ENCODE measurements around the gene MBD3.

MBD3 gene

GRCh38 chr19:1572795-1573194, 19.9 kb downstream of the MBD3 start:
- Histone ChIP-seq H3K27ac (ENCODE audit: low read depth, low read length) (no peak overlapping the region), H3K4me1 (ENCODE audit: control insufficient read depth, insufficient read depth, low read length) (peaks cover 3% of the 10 kb centered on the region), H3K36me3 (ENCODE audit: control insufficient read depth, insufficient read depth, low read length) (peaks cover 8% of the 10 kb centered on the region), H3K4me3 (ENCODE audit: low read length) (no peak overlapping the region), H3K27me3 (ENCODE audit: control insufficient read depth, insufficient read depth, low read length) (no peaks in the 10 kb centered on the region), H3K9ac (ENCODE audit: low read length) (no peak overlapping the region)

- no peak overlapping the region for H3K27ac ChIP-seq (ENCODE audit: low read depth, low read length)
- H3K27me3 ChIP-seq (ENCODE audit: control insufficient read depth, insufficient read depth, low read length) = no peaks in the 10 kb centered on the region
- H3K4me3 ChIP-seq (ENCODE audit: low read length) = no peak overlapping the region
- H3K9ac ChIP-seq (ENCODE audit: low read length) = no peak overlapping the region
- peaks cover 3% of the 10 kb centered on the region for H3K4me1 ChIP-seq (ENCODE audit: control insufficient read depth, insufficient read depth, low read length)
- no peaks in the 10 kb centered on the region for H3K36me3 ChIP-seq (ENCODE audit: control insufficient read depth, insufficient read depth, low read length)
Measured at GRCh38 chr19:1571358-1571757, 21.3 kb downstream of the MBD3 start.

GRCh38 chr19:1570836-1571235, 21.8 kb downstream of the MBD3 start:
- Histone ChIP-seq H3K9ac (ENCODE audit: low read length) (no peak overlapping the region), H3K27ac (ENCODE audit: low read depth, low read length) (no peak overlapping the region), H3K4me1 (ENCODE audit: control insufficient read depth, insufficient read depth, low read length) (peaks cover 7% of the 10 kb centered on the region), H3K27me3 (ENCODE audit: control insufficient read depth, insufficient read depth, low read length) (no peaks in the 10 kb centered on the region), H3K4me3 (ENCODE audit: low read length) (no peak overlapping the region), H3K36me3 (ENCODE audit: control insufficient read depth, insufficient read depth, low read length) (no peaks in the 10 kb centered on the region)

GRCh38 chr19:1569997-1570396, 22.7 kb downstream of the MBD3 start:
- Histone ChIP-seq H3K4me1 (ENCODE audit: control insufficient read depth, insufficient read depth, low read length) (peaks cover 10% of the 10 kb centered on the region), H3K27ac (ENCODE audit: low read depth, low read length) (no peak overlapping the region), H3K36me3 (ENCODE audit: control insufficient read depth, insufficient read depth, low read length) (no peaks in the 10 kb centered on the region), H3K9ac (ENCODE audit: low read length) (no peak overlapping the region), H3K27me3 (ENCODE audit: control insufficient read depth, insufficient read depth, low read length) (no peaks in the 10 kb centered on the region), H3K4me3 (ENCODE audit: low read length) (no peak overlapping the region)

- Histone ChIP-seq H3K36me3 (ENCODE audit: control insufficient read depth, insufficient read depth, low read length) (no peaks in the 10 kb centered on the region), H3K9ac (ENCODE audit: low read length) (no peak within 1 kb of the TSS), H3K27ac (ENCODE audit: low read depth, low read length) (peak within 1 kb of the TSS; percentile 93), H3K27me3 (ENCODE audit: control insufficient read depth, insufficient read depth, low read length) (no peaks in the 10 kb centered on the region), H3K4me1 (ENCODE audit: control insufficient read depth, insufficient read depth, low read length) (peaks cover 10% of the 10 kb centered on the region), H3K4me3 (ENCODE audit: low read length) (peak within 1 kb of the TSS; percentile 68)
Measured at GRCh38 chr19:1568320-1569019, 24.2 kb downstream of the MBD3 start, which contains the start of gene MEX3D. TSS of gene MEX3D (minus strand) at chr19:1568325. CDS start at chr19:1568058, 267 bp downstream.

- Histone ChIP-seq H3K4me1 (ENCODE audit: control insufficient read depth, insufficient read depth, low read length) (peaks cover 10% of the 10 kb centered on the region), H3K9ac (ENCODE audit: low read length) (no peak overlapping the region)
Measured at GRCh38 chr19:1567848-1568227, 24.8 kb downstream of the MBD3 start.

GRCh38 chr19:1567116-1567847, 25.4 kb downstream of the MBD3 start:
- H3K4me3 ChIP-seq (ENCODE audit: low read length) = peak overlapping the region; percentile 68
- peaks cover 10% of the 10 kb centered on the region for H3K4me1 ChIP-seq (ENCODE audit: control insufficient read depth, insufficient read depth, low read length)
- no peaks in the 10 kb centered on the region for H3K27me3 ChIP-seq (ENCODE audit: control insufficient read depth, insufficient read depth, low read length)
- H3K9ac ChIP-seq (ENCODE audit: low read length) = peak overlapping the region; percentile 56
- H3K27ac ChIP-seq (ENCODE audit: low read depth, low read length) = peak overlapping the region; percentile 93
- no peaks in the 10 kb centered on the region for H3K36me3 ChIP-seq (ENCODE audit: control insufficient read depth, insufficient read depth, low read length)

More at GRCh38 chr19:1567848-1568227, 24.8 kb downstream of the MBD3 start:
- Histone ChIP-seq H3K27me3 (ENCODE audit: control insufficient read depth, insufficient read depth, low read length) (no peaks in the 10 kb centered on the region), H3K4me3 (ENCODE audit: low read length) (no peak overlapping the region), H3K36me3 (ENCODE audit: control insufficient read depth, insufficient read depth, low read length) (no peaks in the 10 kb centered on the region), H3K27ac (ENCODE audit: low read depth, low read length) (no peak overlapping the region)

- Histone ChIP-seq H3K36me3 (ENCODE audit: control insufficient read depth, insufficient read depth, low read length) (no peaks in the 10 kb centered on the region), H3K27ac (ENCODE audit: low read depth, low read length) (peak overlapping the region; percentile 93), H3K9ac (ENCODE audit: low read length) (peak overlapping the region; percentile 56), H3K4me3 (ENCODE audit: low read length) (peak overlapping the region; percentile 68), H3K27me3 (ENCODE audit: control insufficient read depth, insufficient read depth, low read length) (no peaks in the 10 kb centered on the region), H3K4me1 (ENCODE audit: control insufficient read depth, insufficient read depth, low read length) (peaks cover 10% of the 10 kb centered on the region)
Measured at GRCh38 chr19:1566392-1567115, 26.1 kb downstream of the MBD3 start.

GRCh38 chr19:1563251-1563650, 29.4 kb downstream of the MBD3 start:
- peaks cover 7% of the 10 kb centered on the region for H3K4me1 ChIP-seq (ENCODE audit: control insufficient read depth, insufficient read depth, low read length)
- no peak overlapping the region for H3K4me3 ChIP-seq (ENCODE audit: low read length)
- no peaks in the 10 kb centered on the region for H3K36me3 ChIP-seq (ENCODE audit: control insufficient read depth, insufficient read depth, low read length)
- no peaks in the 10 kb centered on the region for H3K27me3 ChIP-seq (ENCODE audit: control insufficient read depth, insufficient read depth, low read length)
- H3K27ac ChIP-seq (ENCODE audit: low read depth, low read length) = no peak overlapping the region
- H3K9ac ChIP-seq (ENCODE audit: low read length) = no peak overlapping the region

- Histone ChIP-seq H3K9ac (ENCODE audit: low read length) (no peak overlapping the region), H3K27me3 (ENCODE audit: control insufficient read depth, insufficient read depth, low read length) (no peaks in the 10 kb centered on the region), H3K4me1 (ENCODE audit: control insufficient read depth, insufficient read depth, low read length) (peaks cover 7% of the 10 kb centered on the region), H3K36me3 (ENCODE audit: control insufficient read depth, insufficient read depth, low read length) (peaks cover 2% of the 10 kb centered on the region), H3K4me3 (ENCODE audit: low read length) (no peak overlapping the region), H3K27ac (ENCODE audit: low read depth, low read length) (no peak overlapping the region)
Measured at GRCh38 chr19:1561236-1561842, 31.3 kb downstream of the MBD3 start.

GRCh38 chr19:1560286-1560882, 32.3 kb downstream of the MBD3 start:
- Histone ChIP-seq H3K9ac (ENCODE audit: low read length) (no peak overlapping the region), H3K27me3 (ENCODE audit: control insufficient read depth, insufficient read depth, low read length) (no peaks in the 10 kb centered on the region), H3K27ac (ENCODE audit: low read depth, low read length) (no peak overlapping the region), H3K4me3 (ENCODE audit: low read length) (no peak overlapping the region), H3K4me1 (ENCODE audit: control insufficient read depth, insufficient read depth, low read length) (no peaks in the 10 kb centered on the region), H3K36me3 (ENCODE audit: control insufficient read depth, insufficient read depth, low read length) (peaks cover 2% of the 10 kb centered on the region)

- Histone ChIP-seq H3K4me3 (ENCODE audit: low read length) (no peak overlapping the region), H3K27me3 (ENCODE audit: control insufficient read depth, insufficient read depth, low read length) (no peaks in the 10 kb centered on the region), H3K27ac (ENCODE audit: low read depth, low read length) (no peak overlapping the region), H3K36me3 (ENCODE audit: control insufficient read depth, insufficient read depth, low read length) (peaks cover 2% of the 10 kb centered on the region), H3K9ac (ENCODE audit: low read length) (no peak overlapping the region), H3K4me1 (ENCODE audit: control insufficient read depth, insufficient read depth, low read length) (no peaks in the 10 kb centered on the region)
Measured at GRCh38 chr19:1558552-1558951, 34.1 kb downstream of the MBD3 start.
